ENCODE results near the gene FAM83G.

Gene FAM83G

DNA sequence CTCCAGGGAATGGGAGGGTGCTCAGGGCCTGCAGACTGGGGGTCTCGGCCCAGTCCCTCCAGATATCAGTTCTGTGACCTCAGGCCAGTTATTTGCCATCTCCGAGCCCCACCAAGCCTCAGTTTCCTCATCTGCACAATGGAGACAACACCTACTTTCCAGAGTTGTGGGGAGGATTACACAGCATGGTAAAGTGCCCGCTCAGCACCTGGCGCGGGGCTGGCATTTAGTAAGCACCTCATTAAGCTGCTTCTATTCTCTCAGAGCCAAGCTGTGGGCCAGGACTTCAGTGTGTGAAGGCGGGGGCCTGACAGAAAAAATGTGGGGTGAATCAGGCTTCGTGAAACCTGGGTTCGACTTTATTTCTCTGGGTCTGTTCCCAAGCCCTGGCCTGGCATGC, 5.2 kb downstream of the FAM83G start:
- Histone ChIP-seq H3K4me3 (ENCODE audit: low read depth, low read length) (no peak overlapping the region), H3K27me3 (replicated peaks) (no peaks in the 10 kb centered on the region), H3K27ac (no peak overlapping the region), H3K36me3 (replicated peaks) (peaks cover 2% of the 10 kb centered on the region)
- no peak for DNase-seq
- in situ Hi-C loops (cut with HindIII; ENCODE audit: low pct_ligation_motif_present, low sequenced_read_pairs): no loop called here
- TF ChIP-seq, protein P1, sequence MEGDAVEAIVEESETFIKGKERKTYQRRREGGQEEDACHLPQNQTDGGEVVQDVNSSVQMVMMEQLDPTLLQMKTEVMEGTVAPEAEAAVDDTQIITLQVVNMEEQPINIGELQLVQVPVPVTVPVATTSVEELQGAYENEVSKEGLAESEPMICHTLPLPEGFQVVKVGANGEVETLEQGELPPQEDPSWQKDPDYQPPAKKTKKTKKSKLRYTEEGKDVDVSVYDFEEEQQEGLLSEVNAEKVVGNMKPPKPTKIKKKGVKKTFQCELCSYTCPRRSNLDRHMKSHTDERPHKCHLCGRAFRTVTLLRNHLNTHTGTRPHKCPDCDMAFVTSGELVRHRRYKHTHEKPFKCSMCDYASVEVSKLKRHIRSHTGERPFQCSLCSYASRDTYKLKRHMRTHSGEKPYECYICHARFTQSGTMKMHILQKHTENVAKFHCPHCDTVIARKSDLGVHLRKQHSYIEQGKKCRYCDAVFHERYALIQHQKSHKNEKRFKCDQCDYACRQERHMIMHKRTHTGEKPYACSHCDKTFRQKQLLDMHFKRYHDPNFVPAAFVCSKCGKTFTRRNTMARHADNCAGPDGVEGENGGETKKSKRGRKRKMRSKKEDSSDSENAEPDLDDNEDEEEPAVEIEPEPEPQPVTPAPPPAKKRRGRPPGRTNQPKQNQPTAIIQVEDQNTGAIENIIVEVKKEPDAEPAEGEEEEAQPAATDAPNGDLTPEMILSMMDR (IDR thresholded peaks at IDR 0.05; ENCODE audit: low read depth, low read length, missing control alignments): no peak

DNA sequence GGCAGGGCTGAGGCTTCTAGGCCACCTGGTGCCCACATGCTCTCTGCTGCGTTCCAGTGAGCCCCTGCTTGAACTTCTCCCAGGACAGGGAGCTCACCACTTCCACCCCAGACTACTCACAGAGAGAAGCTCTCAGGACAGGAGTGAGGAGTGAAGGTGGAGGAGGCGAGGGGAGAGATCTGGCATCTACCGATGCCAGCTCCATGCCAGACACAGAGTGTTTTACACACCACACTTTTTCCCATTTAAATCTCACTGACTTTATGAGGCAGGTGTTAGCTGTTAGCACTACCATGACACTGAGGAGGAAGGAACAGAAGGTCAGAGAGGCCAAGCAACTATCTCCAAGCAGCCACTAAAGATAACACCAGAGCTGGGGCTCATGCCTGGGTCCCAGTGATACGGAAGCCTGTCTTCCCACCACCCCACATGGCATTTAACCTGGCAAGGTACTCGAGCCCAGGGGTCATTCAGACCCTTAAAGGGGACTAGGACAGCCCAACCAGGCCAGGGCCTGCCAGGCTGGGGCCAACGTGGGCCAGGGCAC, 6.8 kb downstream of the FAM83G start:
- TF ChIP-seq, protein P1 (IDR thresholded peaks at IDR 0.05; ENCODE audit: low read depth, low read length, missing control alignments): no peak
- H3K36me3 ChIP-seq (replicated peaks): peaks cover 2% of the 10 kb centered on the region
- H3K27ac ChIP-seq: no peak overlapping the region
- in situ Hi-C loops (cut with HindIII; ENCODE audit: low pct_ligation_motif_present, low sequenced_read_pairs): no loop called here
- DNase-seq: no peak
- no peak overlapping the region for H3K4me3 ChIP-seq (ENCODE audit: low read depth, low read length)
- no peaks in the 10 kb centered on the region for H3K27me3 ChIP-seq (replicated peaks)

DNA sequence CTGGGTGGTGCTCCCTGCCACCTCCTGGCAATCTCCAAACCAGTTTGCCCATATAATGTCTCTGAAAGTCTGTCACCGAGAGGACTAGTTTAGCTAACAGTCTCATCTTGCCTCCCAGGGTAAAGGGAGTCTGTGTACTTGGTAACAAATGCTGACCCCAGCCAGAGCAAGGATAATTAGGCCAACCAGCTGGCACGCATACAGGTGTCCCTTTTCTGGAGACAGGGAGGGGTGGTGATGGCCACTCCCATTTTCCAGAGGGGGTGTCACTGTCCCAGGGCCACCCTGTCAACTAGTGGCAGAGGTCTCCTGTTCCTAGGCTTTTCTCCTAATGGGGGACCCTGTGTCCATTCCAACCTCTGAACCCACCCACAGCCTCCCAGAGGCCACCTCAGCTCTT, 8.1 kb downstream of the FAM83G start:
- H3K36me3 ChIP-seq (replicated peaks): peaks cover 2% of the 10 kb centered on the region
- H3K27ac ChIP-seq: no peak overlapping the region
- TF ChIP-seq, protein P1 (IDR thresholded peaks at IDR 0.05; ENCODE audit: low read depth, low read length, missing control alignments): no peak
- in situ Hi-C loops (cut with HindIII; ENCODE audit: low pct_ligation_motif_present, low sequenced_read_pairs): no loop called here
- H3K27me3 ChIP-seq (replicated peaks): no peaks in the 10 kb centered on the region
- DNase-seq: no peak
- H3K4me3 ChIP-seq (ENCODE audit: low read depth, low read length): no peak overlapping the region

DNA sequence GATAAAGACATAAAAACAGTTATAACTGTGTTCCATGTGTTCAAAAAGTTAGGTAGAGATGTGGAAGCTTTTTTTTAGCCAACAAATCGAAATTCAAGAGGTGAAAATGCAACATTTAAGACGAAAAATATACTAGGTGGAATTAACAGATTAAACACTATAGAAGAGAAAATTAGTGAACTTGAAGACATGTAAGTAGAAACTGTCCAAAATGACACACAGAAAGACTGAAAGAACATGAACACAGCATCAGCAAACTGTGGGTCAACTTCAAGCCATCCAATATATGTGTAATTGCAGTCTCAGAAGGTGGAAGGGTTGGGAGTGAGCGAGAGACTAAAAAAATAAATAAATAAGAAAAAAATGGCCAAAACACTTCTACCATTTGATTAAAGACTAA, 9.3 kb downstream of the FAM83G start:
- H3K4me3 ChIP-seq (ENCODE audit: low read depth, low read length): no peak overlapping the region
- in situ Hi-C loops (cut with HindIII; ENCODE audit: low pct_ligation_motif_present, low sequenced_read_pairs): no loop called here
- no peak for DNase-seq
- TF ChIP-seq, protein P1 (IDR thresholded peaks at IDR 0.05; ENCODE audit: low read depth, low read length, missing control alignments): no peak
- no peak overlapping the region for H3K27ac ChIP-seq
- H3K36me3 ChIP-seq (replicated peaks): peaks cover 2% of the 10 kb centered on the region
- H3K27me3 ChIP-seq (replicated peaks): no peaks in the 10 kb centered on the region

DNA sequence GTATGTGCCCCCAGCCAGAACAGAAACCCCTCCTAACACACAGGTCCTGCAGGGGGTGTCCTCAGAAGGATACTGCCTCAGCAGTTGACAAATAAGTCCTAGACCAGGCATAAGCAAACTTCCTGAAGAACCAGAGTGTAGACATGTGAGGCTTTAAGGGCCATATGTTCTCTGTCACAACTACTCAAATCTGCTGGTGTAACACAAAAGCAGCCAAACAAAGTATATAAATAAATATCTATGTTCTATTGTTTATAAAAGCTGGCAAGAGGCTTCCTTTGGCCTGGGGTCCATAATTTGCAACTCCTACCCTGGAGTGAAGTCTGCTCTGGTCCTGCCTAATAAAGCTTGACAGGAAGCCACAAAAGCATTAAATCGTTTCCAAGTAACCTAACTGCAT, 9.9 kb downstream of the FAM83G start:
- Histone ChIP-seq H3K36me3 (replicated peaks) (peaks cover 2% of the 10 kb centered on the region), H3K27me3 (replicated peaks) (no peaks in the 10 kb centered on the region), H3K4me3 (ENCODE audit: low read depth, low read length) (no peak overlapping the region), H3K27ac (peak overlapping the region; percentile 24)
- TF ChIP-seq, protein P1 (IDR thresholded peaks at IDR 0.05; ENCODE audit: low read depth, low read length, missing control alignments): no peak
- in situ Hi-C loops (cut with HindIII; ENCODE audit: low pct_ligation_motif_present, low sequenced_read_pairs): no loop called here
- DNase-seq: no peak

DNA sequence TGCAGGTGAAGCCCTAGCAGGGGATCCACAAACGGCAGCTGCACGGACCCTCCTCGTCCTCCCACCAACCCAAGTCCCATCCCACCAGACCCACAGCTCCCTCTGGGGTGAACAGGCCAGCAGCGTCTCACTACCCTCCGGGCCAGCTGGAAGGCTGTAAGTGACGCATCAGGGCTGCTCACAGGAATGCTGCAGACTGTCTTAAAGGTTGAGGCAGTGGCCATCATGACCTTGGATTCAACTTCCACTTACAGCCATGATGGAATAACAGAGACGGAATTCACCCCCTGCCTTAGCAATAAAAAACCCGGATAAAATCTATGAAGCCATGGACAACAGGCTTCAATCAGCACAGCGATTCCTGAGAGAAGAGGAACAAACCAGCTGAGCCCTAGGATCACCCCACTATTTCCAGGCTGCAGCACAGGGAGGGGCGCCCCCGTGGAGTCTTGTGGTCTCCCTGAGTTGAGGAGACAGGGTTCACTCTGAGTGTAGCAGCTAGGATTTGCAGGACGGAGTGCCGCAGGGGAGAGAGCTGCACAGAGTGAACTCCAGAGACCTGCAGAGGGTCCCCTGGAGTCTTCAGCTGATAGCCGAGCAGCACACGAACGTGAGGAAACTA, 10.5 kb downstream of the FAM83G start:
- TF ChIP-seq, protein P1 (IDR thresholded peaks at IDR 0.05; ENCODE audit: low read depth, low read length, missing control alignments): no peak

More for the DNA sequence above, 10.5 kb downstream of the FAM83G start:
- Histone ChIP-seq H3K27me3 (replicated peaks) (no peaks in the 10 kb centered on the region), H3K27ac (peak overlapping the region; percentile 24), H3K4me3 (ENCODE audit: low read depth, low read length) (no peak overlapping the region), H3K36me3 (replicated peaks) (no peaks in the 10 kb centered on the region)
- DNase-seq: peak; percentile 63
- in situ Hi-C loops (cut with HindIII; ENCODE audit: low pct_ligation_motif_present, low sequenced_read_pairs): no loop called here

Measured in brain microvascular endothelial cell (primary cell).